Measurements from ENCODE around the gene NISCH. TPM values are rescaled to one million over a fixed set of nuclear protein-coding genes. Genes with fewer than 3 reads are reported as not detected.

Gene NISCH
- total and polyA plus RNA-seq, 9 donors, result 73.6 to 142 (median 97.4) TPM

- Histone ChIP-seq H3K27me3 (no peaks in the 10 kb centered on the region), H3K27ac (no peak overlapping the region), H3K4me1 (ENCODE audit: insufficient read depth) (peaks cover 10% of the 10 kb centered on the region), H3K36me3 (no peaks in the 10 kb centered on the region), H3K9me3 (no peaks in the 10 kb centered on the region), H3K4me3 (no peak overlapping the region)
- peak in 1 of 5 donors; percentile 23 for DNase-seq
- intact Hi-C loops (cut with DNase I), result loop anchor here in 1 of 4 donors (10.0 kb wide), 1 partner anchor 502 kb away; no protein-coding TSS in a partner anchor
- TF ChIP-seq POLR2A (IDR thresholded peaks at IDR 0.05), result no peak
- TF ChIP-seq CTCF (IDR thresholded peaks at IDR 0.05), result no peak
- no peak for TF ChIP-seq EP300 (IDR thresholded peaks at IDR 0.05)
- 77 to 81% (median 78%) methylated on average over 4 of the region's 4 CpGs for whole genome bisulfite sequencing, 3 donors
These were observed 22.7 kb upstream of the NISCH start for GRCh38 chr3:52432691-52433141.

GRCh38 chr3:52433328-52433995 is 21.9 kb upstream of the NISCH start:
- Histone ChIP-seq H3K4me3 (no peak overlapping the region), H3K27me3 (no peaks in the 10 kb centered on the region), H3K27ac (peak overlapping the region in 1 of 2 donors; percentile 35), H3K4me1 (ENCODE audit: insufficient read depth) (peaks cover 10% of the 10 kb centered on the region), H3K36me3 (no peaks in the 10 kb centered on the region), H3K9me3 (no peaks in the 10 kb centered on the region)
- DNase-seq, result peak in 3 of 5 donors; percentile 21 to 49 (median 30)
- intact Hi-C loops (cut with DNase I), result loop anchor here in 1 of 4 donors (10.0 kb wide), 1 partner anchor 501 kb away; no protein-coding TSS in a partner anchor
- 24 to 38% (median 34%) methylated on average over 10 of the region's 10 CpGs for WGBS, 3 donors
- no peak for TF ChIP-seq POLR2A (IDR thresholded peaks at IDR 0.05)
- no peak for TF ChIP-seq EP300 (IDR thresholded peaks at IDR 0.05)
- no peak for TF ChIP-seq CTCF (IDR thresholded peaks at IDR 0.05)

GRCh38 chr3:52433996-52434479 is 21.4 kb upstream of the NISCH start:
- Histone ChIP-seq H3K4me1 (ENCODE audit: insufficient read depth) (peaks cover 10% of the 10 kb centered on the region), H3K27ac (peak overlapping the region in 1 of 2 donors; percentile 35), H3K9me3 (no peaks in the 10 kb centered on the region), H3K27me3 (no peaks in the 10 kb centered on the region), H3K36me3 (no peaks in the 10 kb centered on the region), H3K4me3 (no peak overlapping the region)
- intact Hi-C loops (cut with DNase I), result loop anchor here in 1 of 4 donors (10.0 kb wide), 1 partner anchor 501 kb away; no protein-coding TSS in a partner anchor
- WGBS, 3 donors, result 61 to 67% (median 66%) methylated on average over 6 of the region's 6 CpGs
- TF ChIP-seq EP300 (IDR thresholded peaks at IDR 0.05), result no peak
- TF ChIP-seq POLR2A (IDR thresholded peaks at IDR 0.05), result no peak
- TF ChIP-seq CTCF (IDR thresholded peaks at IDR 0.05), result no peak
- DNase-seq, result peak in 1 of 5 donors; percentile 10

GRCh38 chr3:52434491-52435115 is 20.8 kb upstream of the NISCH start:
- H3K36me3 ChIP-seq, result no peaks in the 10 kb centered on the region
- intact Hi-C loops (cut with DNase I), result loop anchor here in 1 of 4 donors (10.0 kb wide), 1 partner anchor 500 kb away; no protein-coding TSS in a partner anchor
- WGBS, 3 donors, result 93 to 95% (median 94%) methylated on average over 9 of the region's 9 CpGs
- H3K9me3 ChIP-seq, result no peaks in the 10 kb centered on the region
- peak in 2 of 5 donors; percentile 3 to 21 for DNase-seq
- no peak overlapping the region for H3K4me3 ChIP-seq
- no peak for TF ChIP-seq EP300 (IDR thresholded peaks at IDR 0.05)
- TF ChIP-seq CTCF (IDR thresholded peaks at IDR 0.05), result no peak
- TF ChIP-seq POLR2A (IDR thresholded peaks at IDR 0.05), result no peak
- H3K4me1 ChIP-seq (ENCODE audit: insufficient read depth), result peaks cover 10% of the 10 kb centered on the region
- H3K27me3 ChIP-seq, result no peaks in the 10 kb centered on the region
- peak overlapping the region in 1 of 2 donors; percentile 35 for H3K27ac ChIP-seq

Data from ovary (tissue), 9 donors.